HUES6 (cell line): Measurements from ENCODE around the gene ADGRD1.
"Not testable (repeated sequence)": the region's sequence is repeated elsewhere in the genome, so short reads cannot be mapped to it uniquely, and the experiment has no call there.

ENCODE experiments used
- H3K27ac ChIP-seq: 2 replicates; pipeline ENCODE4 v1.7.0; 2013; ENCODE audit warnings: low read depth, mild to moderate bottlenecking, low read length, inconsistent platforms
- H3K27me3 ChIP-seq: 2 replicates; pipeline ENCODE4 v1.6.1; 2013; ENCODE audit warnings: low read length; ENCODE audit not compliant: control insufficient read depth, insufficient read depth
- H3K36me3 ChIP-seq: 2 replicates; pipeline ENCODE4 v1.6.1; 2013; ENCODE audit warnings: low read length; ENCODE audit not compliant: control insufficient read depth, insufficient read depth
- H3K4me1 ChIP-seq: 2 replicates; pipeline ENCODE4 v1.6.1; 2013; ENCODE audit warnings: low read length; ENCODE audit not compliant: control insufficient read depth, insufficient read depth
- H3K4me3 ChIP-seq: 2 replicates; pipeline ENCODE4 v1.5.1; 2013; ENCODE audit warnings: low read depth, low read length
- H3K9ac ChIP-seq: one replicate; pipeline ENCODE4 v1.6.1; 2013; ENCODE audit warnings: mild to moderate bottlenecking, low read length
- H3K9me3 ChIP-seq: 2 replicates; pipeline ENCODE4 v1.6.1; 2013; ENCODE audit warnings: low read depth, low read length; ENCODE audit not compliant: control insufficient read depth, insufficient read depth

Gene ADGRD1

DNA sequence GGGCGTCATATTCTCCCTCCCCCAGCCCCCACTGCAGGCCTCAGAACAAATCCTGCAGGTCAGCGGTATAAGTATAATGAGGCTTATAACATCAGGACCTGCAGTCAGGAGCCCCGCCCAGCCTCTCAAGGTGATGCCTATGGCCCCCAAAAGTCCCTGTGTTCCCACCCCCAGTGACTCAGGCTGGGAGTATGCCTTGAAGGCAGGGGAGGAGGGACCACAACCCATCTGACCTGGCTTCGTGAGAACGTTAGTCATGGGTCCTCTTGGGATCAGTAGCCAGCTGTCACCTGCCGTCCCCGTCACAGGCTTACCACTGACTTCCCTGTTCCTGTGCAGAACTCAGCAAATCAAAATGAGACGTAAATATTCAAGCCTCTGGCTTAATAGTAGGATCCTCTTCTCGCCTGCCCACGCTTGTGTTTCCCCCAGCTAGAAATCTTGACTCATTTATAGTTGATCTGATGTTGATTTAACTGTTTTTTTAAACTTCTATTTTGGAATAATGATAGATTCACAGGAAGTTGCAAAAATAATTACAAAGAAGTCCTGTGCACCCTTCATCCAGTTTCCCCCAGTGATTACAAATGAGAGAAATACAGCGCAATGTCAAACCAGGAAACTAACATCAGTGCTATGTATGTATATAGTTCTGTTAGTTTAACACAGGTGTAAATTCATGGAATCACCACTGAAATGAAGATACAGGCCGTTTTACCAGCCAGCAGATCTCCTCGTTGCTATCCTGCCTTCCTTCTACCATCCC, 107.5 kb downstream of the ADGRD1 start:
- Histone ChIP-seq H3K4me3 (no peak overlapping the region), H3K4me1 (no peaks in the 10 kb centered on the region), H3K27ac (no peak overlapping the region), H3K27me3 (no peaks in the 10 kb centered on the region), H3K9me3 (no peaks in the 10 kb centered on the region), H3K36me3 (no peaks in the 10 kb centered on the region), H3K9ac (no peak overlapping the region)

DNA sequence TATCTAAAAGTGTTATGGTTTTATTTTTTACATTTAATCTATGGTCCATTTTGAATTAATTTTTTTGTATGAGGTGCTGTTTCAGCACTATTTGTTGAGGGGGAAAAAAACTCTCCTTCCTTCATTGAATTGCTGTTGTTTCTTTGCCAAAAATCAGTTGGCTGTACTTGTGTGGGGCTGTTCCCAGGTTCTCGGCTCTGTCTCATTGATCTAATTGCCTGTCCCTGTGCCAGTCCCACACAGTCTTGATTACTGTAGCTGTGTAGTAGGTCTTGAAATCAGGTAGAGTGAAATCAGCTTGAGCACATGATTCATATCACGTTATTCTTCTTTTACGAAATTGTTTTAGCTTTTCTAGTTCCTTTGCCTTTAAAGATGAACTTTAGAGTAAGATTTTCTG, 109.7 kb downstream of the ADGRD1 start:
- Histone ChIP-seq H3K27me3 (no peaks in the 10 kb centered on the region), H3K9ac (no peak overlapping the region), H3K27ac (no peak overlapping the region), H3K9me3 (no peaks in the 10 kb centered on the region; the same call in 1 of the 2 replicates), H3K36me3 (no peaks in the 10 kb centered on the region), H3K4me3 (no peak overlapping the region), H3K4me1 (no peaks in the 10 kb centered on the region)

DNA sequence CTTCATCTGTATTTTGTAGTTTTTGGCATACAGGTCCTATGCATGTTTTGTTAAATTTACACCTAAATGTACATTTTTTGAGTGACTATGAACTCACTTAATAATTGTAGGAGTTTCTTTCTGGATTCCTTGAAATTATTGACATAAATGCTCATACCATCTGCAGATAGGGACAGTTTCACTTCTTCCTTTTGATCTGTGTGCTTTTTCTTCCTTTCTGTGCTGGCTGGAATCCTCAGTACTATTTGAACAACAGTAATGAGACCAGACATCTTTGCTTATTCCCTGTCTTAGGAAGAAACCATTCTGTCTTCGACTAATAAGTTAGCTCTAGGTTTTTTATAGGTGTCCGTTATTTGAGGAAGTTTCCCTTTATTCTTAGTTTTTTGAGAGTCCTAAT, 110.3 kb downstream of the ADGRD1 start:
- H3K9ac ChIP-seq, result no peak overlapping the region
- H3K9me3 ChIP-seq, result no peaks in the 10 kb centered on the region; the same call in 1 of the 2 replicates
- no peak overlapping the region for H3K4me3 ChIP-seq
- no peak overlapping the region for H3K27ac ChIP-seq
- no peaks in the 10 kb centered on the region for H3K36me3 ChIP-seq
- no peaks in the 10 kb centered on the region for H3K27me3 ChIP-seq
- H3K4me1 ChIP-seq, result no peaks in the 10 kb centered on the region

DNA sequence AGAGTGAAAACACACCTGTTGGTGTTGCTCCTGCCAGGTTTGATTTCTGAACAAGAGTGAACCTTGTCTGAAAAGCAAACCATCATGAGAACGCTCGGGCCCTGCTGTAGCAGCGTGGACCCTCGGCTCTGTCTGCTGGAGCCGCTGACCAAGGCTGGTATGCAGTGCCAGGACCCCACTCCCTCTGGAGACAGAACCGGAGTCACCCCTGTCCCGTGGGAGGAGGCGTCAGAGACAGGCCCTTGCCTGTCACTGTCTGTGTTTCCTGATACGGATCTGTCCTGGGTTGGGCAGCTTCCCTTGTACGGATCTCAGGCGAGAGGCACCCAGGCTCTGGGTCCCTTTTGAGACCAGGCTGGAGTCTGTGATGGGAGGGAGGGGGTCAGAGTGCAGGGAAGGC, 111.6 kb downstream of the ADGRD1 start:
- Histone ChIP-seq H3K36me3 (no peaks in the 10 kb centered on the region), H3K9me3 (no peaks in the 10 kb centered on the region; the same call in 1 of the 2 replicates), H3K9ac (no peak overlapping the region), H3K4me3 (no peak overlapping the region), H3K27me3 (no peaks in the 10 kb centered on the region), H3K27ac (no peak overlapping the region), H3K4me1 (no peaks in the 10 kb centered on the region)

DNA sequence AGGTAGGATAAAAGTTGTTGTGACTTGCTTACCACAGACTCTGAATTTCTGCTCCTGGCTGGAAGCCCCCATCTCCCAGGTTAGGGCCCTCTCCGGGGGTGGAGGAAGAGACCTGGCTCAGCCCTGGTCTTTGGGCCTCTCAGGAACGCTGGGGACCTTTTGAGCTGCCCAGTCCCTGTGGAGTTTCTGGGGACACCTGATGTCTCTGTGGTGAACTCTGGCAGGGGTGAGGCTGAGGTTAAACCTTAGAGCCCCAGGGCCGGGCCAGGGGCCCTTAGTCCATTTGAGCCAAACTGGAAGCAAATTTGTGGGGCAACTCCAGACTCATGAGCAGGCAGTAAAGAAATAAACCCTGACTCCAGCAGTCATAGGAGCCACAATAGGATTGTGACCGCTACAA, 112.1 kb downstream of the ADGRD1 start:
- no peaks in the 10 kb centered on the region; the same call in 1 of the 2 replicates for H3K9me3 ChIP-seq
- H3K27ac ChIP-seq, result no peak overlapping the region
- H3K4me3 ChIP-seq, result no peak overlapping the region
- no peaks in the 10 kb centered on the region for H3K4me1 ChIP-seq
- H3K9ac ChIP-seq, result no peak overlapping the region
- no peaks in the 10 kb centered on the region for H3K27me3 ChIP-seq
- H3K36me3 ChIP-seq, result no peaks in the 10 kb centered on the region

DNA sequence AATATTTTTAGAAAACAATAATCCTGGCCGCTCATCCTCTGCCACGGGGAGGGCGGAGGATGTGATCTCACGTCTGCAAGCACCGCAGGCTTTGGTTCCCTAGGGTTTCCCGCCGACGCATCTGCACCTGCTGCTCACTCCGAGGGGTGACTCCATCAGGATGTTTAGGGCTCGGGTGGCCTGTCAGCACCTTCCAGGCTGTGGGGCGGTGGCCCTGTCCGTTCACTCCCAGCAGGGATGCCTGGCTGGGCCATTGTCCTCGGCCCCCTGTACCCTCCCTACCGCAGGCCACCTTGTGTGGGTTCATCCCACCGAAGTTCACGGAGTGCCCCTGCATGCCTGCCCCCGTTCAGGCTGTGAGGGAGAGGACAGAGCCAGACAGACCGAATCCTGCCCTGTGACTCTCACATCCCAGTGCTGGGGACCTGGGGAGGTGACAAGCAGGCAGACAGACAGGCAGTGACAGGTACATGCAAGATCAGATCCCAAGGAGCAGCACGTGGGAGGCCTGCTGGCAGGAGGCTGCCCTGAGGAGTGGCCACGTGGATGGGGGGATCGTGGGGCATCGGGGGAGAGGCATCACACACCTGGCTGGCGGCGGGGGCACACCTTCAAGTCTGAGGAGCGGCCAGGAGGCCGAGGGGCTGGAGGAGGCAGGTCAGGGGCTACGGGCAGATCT, 112.6 kb downstream of the ADGRD1 start:
- Histone ChIP-seq H3K9ac (no peak overlapping the region), H3K27ac (no peak overlapping the region), H3K4me1 (no peaks in the 10 kb centered on the region), H3K9me3 (no peaks in the 10 kb centered on the region; the same call in 1 of the 2 replicates), H3K36me3 (no peaks in the 10 kb centered on the region), H3K4me3 (no peak overlapping the region), H3K27me3 (no peaks in the 10 kb centered on the region)

DNA sequence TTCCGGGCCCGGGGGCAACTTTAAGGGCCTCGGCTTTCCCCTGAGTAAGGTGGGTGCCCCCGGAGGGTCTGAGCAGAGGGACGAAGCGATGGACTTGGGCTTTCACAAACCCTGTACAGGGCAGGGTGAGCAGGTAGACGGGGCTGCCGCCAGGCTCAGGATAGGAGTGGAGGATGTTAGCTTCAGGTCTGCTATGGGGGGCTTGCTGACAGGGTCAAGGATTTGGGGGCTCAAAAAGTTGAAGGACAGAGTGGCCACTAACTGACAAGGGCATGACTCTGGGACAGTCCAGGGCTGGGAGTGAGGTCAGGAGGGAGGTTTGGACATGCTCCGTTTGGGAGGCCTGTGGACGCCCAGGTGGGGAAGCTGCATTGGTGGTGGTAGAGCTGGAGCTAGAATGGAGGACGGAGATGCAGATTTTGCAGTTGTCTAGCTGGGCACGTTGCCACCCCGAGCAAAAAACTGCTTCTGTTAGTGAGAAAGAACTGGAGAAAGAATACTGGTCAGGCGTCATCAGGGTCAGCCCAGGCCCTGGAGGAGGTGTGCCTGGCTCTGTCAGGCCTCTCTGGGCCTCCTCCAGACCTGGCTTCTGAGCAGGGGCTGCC, 113.3 kb downstream of the ADGRD1 start:
- Histone ChIP-seq H3K27me3 (no peaks in the 10 kb centered on the region), H3K4me3 (no peak overlapping the region), H3K9me3 (no peaks in the 10 kb centered on the region; the same call in 1 of the 2 replicates), H3K36me3 (no peaks in the 10 kb centered on the region), H3K4me1 (no peaks in the 10 kb centered on the region), H3K9ac (no peak overlapping the region), H3K27ac (no peak overlapping the region)

DNA sequence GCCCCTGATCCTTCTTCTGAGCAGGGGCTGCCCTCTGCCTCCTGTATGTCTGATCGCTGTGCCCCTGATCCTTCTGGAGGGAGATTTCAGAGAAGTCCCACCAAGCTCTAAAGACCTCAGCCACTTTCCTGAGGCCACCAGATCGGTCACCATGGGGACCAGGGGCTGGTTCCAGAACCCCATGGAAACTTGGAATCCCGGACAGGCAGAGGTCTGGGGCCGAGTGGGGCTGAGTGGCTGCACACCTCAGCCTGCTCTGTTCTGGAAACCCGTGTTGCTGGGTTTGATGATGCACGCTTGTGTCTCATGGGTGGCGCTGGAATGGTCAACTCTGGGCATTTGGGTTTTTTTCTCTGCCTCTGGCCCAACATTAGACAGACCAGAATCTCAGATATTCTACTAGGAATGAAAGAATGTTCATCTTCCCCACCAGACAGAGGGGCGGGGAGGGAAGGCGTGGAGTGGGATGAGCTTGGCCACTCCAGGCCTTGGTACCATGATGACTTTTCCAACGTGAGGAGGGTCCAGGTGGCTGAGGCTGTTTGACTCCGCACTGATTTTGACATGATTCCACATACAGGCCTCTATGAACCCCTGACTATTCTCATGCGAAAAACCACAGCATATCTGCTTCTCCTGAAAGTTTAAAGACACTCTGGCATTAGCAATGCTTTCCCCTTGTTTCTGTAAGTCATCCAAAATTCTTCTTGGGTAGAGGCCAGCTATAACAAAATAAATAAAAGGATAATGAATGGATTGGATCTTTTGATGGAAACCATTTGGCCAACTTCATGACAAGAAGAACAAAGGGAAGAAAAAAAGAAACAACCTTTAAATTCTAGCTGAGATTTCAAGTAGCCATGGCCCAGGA, 114.5 kb downstream of the ADGRD1 start:
- Histone ChIP-seq H3K36me3 (no peaks in the 10 kb centered on the region), H3K9ac (no peak overlapping the region), H3K4me3 (no peak overlapping the region), H3K27me3 (no peaks in the 10 kb centered on the region), H3K4me1 (no peaks in the 10 kb centered on the region), H3K27ac (no peak overlapping the region), H3K9me3 (no peaks in the 10 kb centered on the region; the same call in 1 of the 2 replicates)

DNA sequence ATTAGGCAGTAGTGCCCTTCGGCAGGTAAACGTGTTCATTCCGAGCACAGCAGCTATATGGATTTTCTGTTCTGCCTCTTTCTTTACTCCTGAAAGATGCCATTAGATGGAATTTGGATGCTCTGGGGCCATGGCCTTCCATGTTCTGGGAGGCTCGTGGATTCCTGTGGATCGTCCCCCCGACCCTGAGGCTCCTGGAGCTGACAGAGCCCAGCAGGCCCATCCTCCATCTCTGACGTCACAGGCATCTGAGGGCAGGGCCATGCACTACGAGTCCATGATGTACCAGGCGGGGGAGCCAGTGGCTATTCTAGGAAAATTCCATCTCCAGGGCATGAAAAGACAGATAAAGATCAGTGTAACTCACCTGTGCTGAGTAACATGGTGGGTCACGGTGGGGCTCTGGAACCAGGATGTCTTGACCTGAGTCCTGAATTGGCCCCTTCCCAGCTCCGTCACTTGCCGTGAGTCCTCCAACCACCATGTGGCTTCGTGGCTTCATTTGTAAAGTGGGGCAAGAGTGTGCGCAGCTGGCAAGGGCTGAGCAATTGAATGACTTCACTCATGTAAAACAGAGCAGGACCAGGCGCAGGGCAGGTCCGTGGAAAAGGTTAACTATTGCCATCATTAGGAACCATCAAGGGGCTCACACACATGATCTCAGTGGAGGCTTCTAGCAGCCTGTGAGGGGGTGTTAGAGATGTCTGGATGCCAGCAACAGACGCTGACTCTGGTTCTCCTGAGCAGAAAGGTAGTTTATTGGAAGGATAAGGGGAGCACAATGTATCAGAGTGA, 115.4 kb downstream of the ADGRD1 start:
- H3K36me3 ChIP-seq, H3K4me1 ChIP-seq, H3K27me3 ChIP-seq, H3K9ac ChIP-seq, H3K27ac ChIP-seq, H3K4me3 ChIP-seq, H3K9me3 ChIP-seq: not testable (repeated sequence)

DNA sequence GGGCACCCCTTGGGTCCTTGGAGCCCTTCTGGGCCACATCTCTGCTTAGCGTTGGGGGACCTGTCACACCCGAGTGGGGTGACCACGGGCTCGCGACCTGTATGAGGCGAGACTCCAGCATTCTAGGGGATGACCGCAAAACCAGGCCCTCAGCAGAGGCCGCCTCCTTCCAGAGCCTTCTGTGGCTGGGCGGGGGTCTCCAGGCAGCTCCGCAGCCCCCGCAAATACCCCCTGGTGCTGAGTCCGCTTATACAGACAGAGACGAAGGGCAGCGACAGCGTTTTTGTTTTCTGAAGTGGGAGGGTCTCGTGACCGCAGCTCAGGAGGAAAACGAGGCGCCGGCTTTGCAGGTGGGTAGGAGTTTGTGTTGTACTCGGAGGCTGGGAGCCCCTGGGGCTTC, 116.4 kb downstream of the ADGRD1 start:
- not testable (repeated sequence) for H3K9ac ChIP-seq, H3K4me3 ChIP-seq, H3K36me3 ChIP-seq, H3K27me3 ChIP-seq, H3K27ac ChIP-seq, H3K4me1 ChIP-seq, H3K9me3 ChIP-seq
